Hepatocyte (in vitro differentiated cells): ENCODE results near the gene EIF3I. TPM values are rescaled to one million over a fixed set of nuclear protein-coding genes. Genes with fewer than 3 reads are reported as not detected.

Experiments used
- DNase-seq: peaks from one replicate; pipeline ENCODE4 v3.0.0-alpha.2; 2016; ENCODE audit warnings: low spot score
- H2AFZ ChIP-seq: fragments of 200-600 bp; sonication (generic); 2 replicates; pipeline ENCODE4 v1.6.0; 2016; ENCODE audit warnings: antibody characterized with exemption, mild to moderate bottlenecking
- H3K27ac ChIP-seq: fragments of 200-600 bp; sonication (generic); 2 replicates; pipeline ENCODE4 v1.5.1; 2016; ENCODE audit warnings: mild to moderate bottlenecking
- H3K27me3 ChIP-seq: fragments of 200-600 bp; sonication (generic); 2 replicates; pipeline ENCODE4 v1.6.1; 2016
- H3K36me3 ChIP-seq: fragments of 200-600 bp; sonication (generic); replicated peaks from 2 replicates; pipeline ENCODE4 v1.5.1; 2016; ENCODE audit warnings: low read depth; ENCODE audit not compliant: insufficient read depth
- H3K4me1 ChIP-seq: fragments of 200-600 bp; sonication (generic); 2 replicates; pipeline ENCODE4 v1.5.1; 2016; ENCODE audit warnings: mild to moderate bottlenecking, moderate library complexity; ENCODE audit not compliant: insufficient read depth
- H3K4me2 ChIP-seq: fragments of 200-600 bp; sonication (generic); 2 replicates; pipeline ENCODE4 v1.6.0; 2016
- H3K4me3 ChIP-seq: fragments of 200-600 bp; sonication (generic); 2 replicates; pipeline ENCODE4 v1.5.1; 2016; ENCODE audit warnings: mild to moderate bottlenecking
- H3K79me2 ChIP-seq: fragments of 200-600 bp; sonication (generic); 2 replicates; pipeline ENCODE4 v1.6.0; 2017; ENCODE audit warnings: mild to moderate bottlenecking
- H3K9me2 ChIP-seq: fragments of 200-600 bp; sonication (generic); replicated peaks from 2 replicates; pipeline ENCODE4 v1.6.0; 2017; ENCODE audit warnings: mild to moderate bottlenecking; ENCODE audit not compliant: insufficient read depth
- H3K9me3 ChIP-seq: fragments of 200-600 bp; sonication (generic); 2 replicates; pipeline ENCODE4 v1.5.1; 2016; ENCODE audit warnings: low read depth, mild to moderate bottlenecking
- H4K20me1 ChIP-seq: fragments of 200-600 bp; sonication (generic); 2 replicates; pipeline ENCODE4 v1.6.0; 2016; ENCODE audit warnings: mild to moderate bottlenecking; ENCODE audit not compliant: insufficient read depth, poor library complexity, severe bottlenecking
- CTCF ChIP-seq: fragments of 200-600 bp; sonication (generic); IDR thresholded peaks from 2 replicates; pipeline ENCODE4 v1.5.1; 2016; ENCODE audit warnings: antibody characterized with exemption, mild to moderate bottlenecking; ENCODE audit not compliant: poor library complexity
- EZH2 ChIP-seq: fragments of 200-600 bp; sonication (generic); IDR thresholded peaks from 2 replicates; pipeline ENCODE4 v1.6.1; 2016; ENCODE audit warnings: antibody characterized with exemption, mild to moderate bottlenecking, borderline replicate concordance
- EZH2phosphoT487 ChIP-seq: fragments of 200-600 bp; sonication (generic); IDR thresholded peaks from one replicate; pipeline ENCODE4 v1.6.1; 2018; ENCODE audit warnings: antibody characterized with exemption, mild to moderate bottlenecking, low read depth, moderate library complexity; ENCODE audit not compliant: unreplicated experiment, severe bottlenecking
- WGBS: methylation state at CpG from one replicate; pipeline ENCODE4 v1.1.6; 2016; ENCODE audit warnings: low lambda C conversion rate; ENCODE audit errors: missing lambda C conversion rate; 5-methylcytosine and 5-hydroxymethylcytosine counted together
- polyA plus RNA-seq: library from polyadenylated mRNA; unstranded; fragments of >200 nt; fragmentation: Nextera tagmentation; extraction: Ambion mirVana; gene quantifications from 2 replicates; pipeline ENCODE4 v1.2.1, GENCODE V29; 2016
- total RNA-seq: library from RNA; depleted of rRNA; stranded (reverse); fragments of >200 nt; gene quantifications from 2 replicates; pipeline ENCODE4 v1.2.3, GENCODE V29; 2014

EIF3I gene
- total and polyA plus RNA-seq, 2 experiments from 2014 or later = 177 to 227 TPM

- no peak overlapping the region for H2AFZ ChIP-seq
- H4K20me1 ChIP-seq = peaks cover 47% of the 10 kb centered on the region
- no peaks in the 10 kb centered on the region for H3K27me3 ChIP-seq
- DNase-seq = no peak
- H3K27ac ChIP-seq = no peak overlapping the region
- peaks cover 75% of the 10 kb centered on the region for H3K79me2 ChIP-seq
- no peaks in the 10 kb centered on the region for H3K9me3 ChIP-seq
- TF ChIP-seq EZH2 = no peak
- TF ChIP-seq EZH2phosphoT487 = no peak
- TF ChIP-seq CTCF = no peak
- H3K9me2 ChIP-seq = no peaks in the 10 kb centered on the region
- H3K4me3 ChIP-seq = no peak overlapping the region
- no peak overlapping the region for H3K4me2 ChIP-seq
- peaks cover 24% of the 10 kb centered on the region for H3K4me1 ChIP-seq
- peaks cover 8% of the 10 kb centered on the region for H3K36me3 ChIP-seq
Measured at GRCh38 chr1:32184650-32185049, 37.6 kb upstream of the EIF3I start.

GRCh38 chr1:32186077-32186476 is 36.1 kb upstream of the EIF3I start:
- H3K27me3 ChIP-seq = no peaks in the 10 kb centered on the region
- peaks cover 7% of the 10 kb centered on the region for H3K36me3 ChIP-seq
- H3K9me2 ChIP-seq = no peaks in the 10 kb centered on the region
- 100% methylated on average over 2 of the region's 2 CpGs for WGBS
- H3K79me2 ChIP-seq = peaks cover 65% of the 10 kb centered on the region
- peaks cover 20% of the 10 kb centered on the region for H3K4me1 ChIP-seq
- H3K27ac ChIP-seq = no peak overlapping the region
- DNase-seq = no peak
- no peak overlapping the region for H3K4me2 ChIP-seq
- H2AFZ ChIP-seq = no peak overlapping the region
- no peak overlapping the region for H3K4me3 ChIP-seq
- H3K9me3 ChIP-seq = no peaks in the 10 kb centered on the region
- H4K20me1 ChIP-seq = peaks cover 45% of the 10 kb centered on the region
- no peak for TF ChIP-seq EZH2
- TF ChIP-seq EZH2phosphoT487 = no peak
- TF ChIP-seq CTCF = no peak

- no peak overlapping the region for H3K4me3 ChIP-seq
- H3K9me3 ChIP-seq = no peaks in the 10 kb centered on the region
- no peak overlapping the region for H2AFZ ChIP-seq
- H3K4me1 ChIP-seq = peaks cover 15% of the 10 kb centered on the region
- H3K36me3 ChIP-seq = peaks cover 4% of the 10 kb centered on the region
- no peak for DNase-seq
- peaks cover 41% of the 10 kb centered on the region for H4K20me1 ChIP-seq
- H3K27me3 ChIP-seq = no peaks in the 10 kb centered on the region
- no peaks in the 10 kb centered on the region for H3K9me2 ChIP-seq
- 92% methylated on average over 2 of the region's 2 CpGs for WGBS
- no peak overlapping the region for H3K27ac ChIP-seq
- peaks cover 61% of the 10 kb centered on the region for H3K79me2 ChIP-seq
- no peak for TF ChIP-seq EZH2
- TF ChIP-seq EZH2phosphoT487 = no peak
- TF ChIP-seq CTCF = no peak
- no peak overlapping the region for H3K4me2 ChIP-seq
Measured at GRCh38 chr1:32186491-32186890, 35.7 kb upstream of the EIF3I start.

- Histone ChIP-seq H3K27ac (no peak overlapping the region), H4K20me1 (peaks cover 27% of the 10 kb centered on the region), H3K9me3 (no peaks in the 10 kb centered on the region), H3K36me3 (no peaks in the 10 kb centered on the region), H3K27me3 (no peaks in the 10 kb centered on the region), H3K9me2 (no peaks in the 10 kb centered on the region), H3K4me3 (no peak overlapping the region), H3K79me2 (peaks cover 47% of the 10 kb centered on the region), H3K4me2 (no peak overlapping the region), H2AFZ (no peak overlapping the region), H3K4me1 (peaks cover 8% of the 10 kb centered on the region)
- DNase-seq = no peak
- TF ChIP-seq EZH2 (no peak), CTCF (no peak), EZH2phosphoT487 (no peak)
- WGBS = 100% methylated on average over 9 of the region's 9 CpGs
Measured at GRCh38 chr1:32187850-32188249, 34.4 kb upstream of the EIF3I start.
